Right lobe of liver (tissue), 6 donors: ENCODE data around the gene OST4. TPM values are rescaled to one million over a fixed set of nuclear protein-coding genes. Genes with fewer than 3 reads are reported as not detected.

Experiments
- ATAC-seq, 4 donors: fragments of 200-7000 bp; cut with Tn5 transposase; one replicate each; pipeline ENCODE4 v1.9.1; 2020; ENCODE audit warnings: mild to moderate bottlenecking in 4 of 4, moderate library complexity in 4 of 4
- DNase-seq, 3 donors: peaks; one replicate each; pipeline ENCODE4 v3.0.0-alpha.2; 2020
- H3K27ac ChIP-seq, 3 donors: fragments of 200-600 bp; one replicate each; pipeline ENCODE4 v1.8.0; 2022
- H3K27me3 ChIP-seq, 2 donors: fragments of 200-600 bp; one replicate each; pipeline ENCODE4 v1.8.0; 2022
- H3K36me3 ChIP-seq, 4 donors: fragments of 200-600 bp; sonication (generic) in 1 of 4; one replicate each; pipeline versions ENCODE4 v1.5.1 to v1.8.0; 2017 to 2022; ENCODE audit warnings: control low read depth in 1 of 4
- H3K4me1 ChIP-seq, 4 donors: fragments of 200-600 bp; sonication (generic) in 1 of 4; one replicate each; pipeline versions ENCODE4 v1.5.1 to v1.8.0; 2017 to 2022; ENCODE audit warnings: control low read depth in 1 of 4
- H3K4me3 ChIP-seq, 3 donors: fragments of 200-600 bp; one replicate each; pipeline ENCODE4 v1.8.0; 2022
- H3K9me3 ChIP-seq, 4 donors: fragments of 200-600 bp; sonication (generic) in 1 of 4; one replicate each; pipeline versions ENCODE4 v1.5.1 to v1.8.0; 2017 to 2022; ENCODE audit warnings: control low read depth in 1 of 4
- POLR2A ChIP-seq: fragments of 450-650 bp; IDR thresholded peaks from one replicate; pipeline ENCODE4 v1.6.1; 2017; ENCODE audit warnings: antibody characterized with exemption, mild to moderate bottlenecking
- WGBS: methylation state at CpG from one replicate; pipeline ENCODE4 v1.1.6; 2018; ENCODE audit warnings: low coverage, low lambda C conversion rate; ENCODE audit not compliant: insufficient coverage; ENCODE audit errors: missing lambda C conversion rate; 5-methylcytosine and 5-hydroxymethylcytosine counted together
- intact Hi-C, 2 donors: fragments of 100-400 bp; cut with DNase I; formaldehyde crosslinking; loops; one replicate each; pipeline versions ENCODE4 v1.11.2 to v1.14.1; 2022
- total RNA-seq, 6 experiments: library from RNA; depleted of rRNA in 2 of 6; stranded (reverse); fragments of >200 nt in 2 of 6; fragmentation: NEBNext Ultra II Directional in 3 of 6; extraction: Animal tissue kit (Norgen Biotek cat#: 25700) in 3 of 6; gene quantifications; one replicate each; pipeline versions ENCODE4 v1.1.0 to v1.2.4, GENCODE V29; 2016 to 2023
- TF ChIP-seq, protein P1 (sequence below), 4 donors: fragments of 200-600 bp in 3 of 4; fragments of 450-650 bp in 1 of 4; IDR thresholded peaks; one replicate each; pipeline versions ENCODE4 v1.5.1 to v1.8.0; 2016 to 2022; ENCODE audit warnings: antibody characterized with exemption in 4 of 4, mild to moderate bottlenecking in 2 of 4
- donor health status: DM: no; HTN: yes; CAD: no.
- donor health status: DM: no; HTN: no; CAD: no.
- donor health status: DM: no; HTN: no; CAD: no.
- donor health status: DM: no; HTN: yes; CAD: no.
- donor health status: DM: no; HTN: yes; CAD: no.

OST4 gene
- total RNA-seq, 6 experiments from 2014 or later: 144 to 182 (median 161) TPM

DNA sequence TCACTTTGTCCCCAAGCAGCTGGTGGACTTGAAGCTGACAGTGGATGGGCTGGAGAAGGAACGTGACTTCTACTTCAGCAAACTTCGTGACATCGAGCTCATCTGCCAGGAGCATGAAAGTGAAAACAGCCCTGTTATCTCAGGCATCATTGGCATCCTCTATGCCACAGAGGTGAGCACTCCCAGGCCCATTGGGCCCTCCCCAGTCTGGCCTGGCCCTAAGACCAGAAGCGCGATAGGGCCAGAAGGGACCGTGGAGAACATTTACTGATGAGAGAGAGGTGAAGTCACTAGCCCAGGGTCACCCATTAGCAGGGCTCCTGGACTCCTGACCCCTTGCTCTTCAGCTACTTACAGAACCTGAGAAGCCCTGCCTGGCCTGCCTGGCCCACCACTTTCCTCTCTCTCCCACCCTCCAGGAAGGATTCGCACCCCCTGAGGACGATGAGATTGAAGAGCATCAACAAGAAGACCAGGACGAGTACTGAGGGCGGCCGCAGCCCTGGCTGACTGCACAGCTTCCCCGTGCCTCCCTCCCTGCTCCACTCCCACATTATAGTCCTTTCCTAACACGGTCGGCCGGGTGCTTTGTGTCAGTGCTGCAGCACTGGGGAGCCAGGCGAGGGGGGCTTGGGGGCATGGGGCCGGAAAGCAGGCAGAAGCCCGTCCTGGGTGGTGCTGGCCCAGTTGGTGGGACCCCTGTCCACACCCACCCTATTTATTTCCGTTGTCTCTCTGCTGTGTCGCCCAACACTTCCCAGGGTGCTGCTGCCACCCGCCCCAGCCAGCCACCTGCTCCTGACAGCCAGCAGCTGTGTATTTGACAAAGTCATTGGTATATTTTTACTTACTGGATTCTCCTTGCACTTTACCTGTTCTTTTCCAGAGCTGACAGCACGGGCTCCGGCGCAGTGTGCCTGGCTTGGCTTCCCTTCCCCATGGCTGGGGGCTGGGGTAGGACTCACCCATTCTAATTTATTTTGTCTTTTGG is 45.3 kb downstream of the OST4 start:
- Histone ChIP-seq H3K4me3 (no peak overlapping the region), H3K36me3 (peaks cover 0 to 25% (median 9%) of the 10 kb centered on the region in 4 donors), H3K27me3 (no peaks in the 10 kb centered on the region), H3K27ac (no peak overlapping the region), H3K9me3 (no peaks in the 10 kb centered on the region), H3K4me1 (peaks cover 0 to 7% (median 4%) of the 10 kb centered on the region in 4 donors)
- WGBS: 91% methylated on average over 10 of the region's 24 CpGs
- intact Hi-C loops: loop anchor here in 1 of 2 donors (10.0 kb wide), 2 partner anchors 59 to 181 kb away; partner anchors contain the start of genes DPYSL5 and KHK
- ATAC-seq: no peak
- no peak for TF ChIP-seq POLR2A
- TF ChIP-seq, protein P1, sequence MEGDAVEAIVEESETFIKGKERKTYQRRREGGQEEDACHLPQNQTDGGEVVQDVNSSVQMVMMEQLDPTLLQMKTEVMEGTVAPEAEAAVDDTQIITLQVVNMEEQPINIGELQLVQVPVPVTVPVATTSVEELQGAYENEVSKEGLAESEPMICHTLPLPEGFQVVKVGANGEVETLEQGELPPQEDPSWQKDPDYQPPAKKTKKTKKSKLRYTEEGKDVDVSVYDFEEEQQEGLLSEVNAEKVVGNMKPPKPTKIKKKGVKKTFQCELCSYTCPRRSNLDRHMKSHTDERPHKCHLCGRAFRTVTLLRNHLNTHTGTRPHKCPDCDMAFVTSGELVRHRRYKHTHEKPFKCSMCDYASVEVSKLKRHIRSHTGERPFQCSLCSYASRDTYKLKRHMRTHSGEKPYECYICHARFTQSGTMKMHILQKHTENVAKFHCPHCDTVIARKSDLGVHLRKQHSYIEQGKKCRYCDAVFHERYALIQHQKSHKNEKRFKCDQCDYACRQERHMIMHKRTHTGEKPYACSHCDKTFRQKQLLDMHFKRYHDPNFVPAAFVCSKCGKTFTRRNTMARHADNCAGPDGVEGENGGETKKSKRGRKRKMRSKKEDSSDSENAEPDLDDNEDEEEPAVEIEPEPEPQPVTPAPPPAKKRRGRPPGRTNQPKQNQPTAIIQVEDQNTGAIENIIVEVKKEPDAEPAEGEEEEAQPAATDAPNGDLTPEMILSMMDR (IDR thresholded peaks at IDR 0.05): no peak
- no peak for DNase-seq

DNA sequence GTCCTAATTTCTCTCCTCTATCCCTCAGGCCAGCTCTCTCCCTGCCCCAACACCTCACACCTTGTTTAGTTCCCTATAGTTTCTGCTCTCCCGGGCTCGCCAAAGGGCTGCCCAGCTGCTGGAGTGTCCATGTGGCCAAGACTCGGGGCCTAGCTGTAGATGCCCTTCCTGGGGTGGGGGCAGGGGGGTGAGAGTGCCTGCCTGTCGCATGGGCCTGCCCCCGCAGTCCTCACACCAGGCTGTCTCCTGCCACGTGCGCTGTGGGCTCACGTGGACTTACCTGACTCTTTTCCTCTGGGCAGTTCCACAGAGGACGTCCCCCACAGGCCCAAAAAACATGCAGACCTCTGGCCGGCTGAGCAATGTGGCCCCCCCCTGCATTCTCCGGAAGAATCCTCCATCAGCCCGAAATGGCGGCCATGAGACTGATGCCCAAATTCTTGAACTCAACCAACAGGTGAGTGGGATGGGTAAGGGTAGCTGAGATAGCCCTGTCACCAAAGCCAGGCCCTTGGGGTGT is 46.1 kb downstream of the OST4 start:
- DNase-seq: no peak
- no peak overlapping the region for H3K4me3 ChIP-seq
- H3K9me3 ChIP-seq: no peaks in the 10 kb centered on the region
- no peak for ATAC-seq
- no peak for TF ChIP-seq POLR2A
- TF ChIP-seq, protein P1 (IDR thresholded peaks at IDR 0.05): no peak
- no peaks in the 10 kb centered on the region for H3K27me3 ChIP-seq
- H3K36me3 ChIP-seq: peaks cover 0 to 25% (median 9%) of the 10 kb centered on the region in 4 donors
- no peak overlapping the region for H3K27ac ChIP-seq
- WGBS: 72% methylated on average over 3 of the region's 13 CpGs
- intact Hi-C loops: loop anchor here in 1 of 2 donors (10.0 kb wide), 2 partner anchors 59 to 181 kb away; partner anchors contain the start of genes DPYSL5 and KHK
- peaks cover 0 to 16% (median 11%) of the 10 kb centered on the region in 4 donors for H3K4me1 ChIP-seq

DNA sequence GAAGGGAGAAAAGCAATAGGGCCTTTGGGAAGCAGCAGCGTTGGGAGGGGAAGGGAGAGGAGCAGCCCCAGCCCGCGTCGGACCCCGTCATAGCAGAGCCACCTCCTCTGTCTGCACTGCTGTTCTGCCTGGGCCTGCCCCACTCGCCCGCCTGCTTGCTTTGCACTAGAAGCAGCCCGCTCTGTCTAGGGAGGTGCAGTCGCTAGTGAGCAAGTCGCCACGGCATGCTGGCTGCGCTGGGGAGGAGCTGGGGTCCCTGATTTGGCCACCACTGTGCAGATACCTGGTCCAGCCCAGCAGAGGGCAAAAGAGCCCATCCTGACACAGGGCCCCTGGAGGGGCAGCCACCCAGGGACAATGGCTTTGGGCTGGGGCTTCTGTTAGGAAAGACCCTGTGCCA is 46.6 kb downstream of the OST4 start:
- TF ChIP-seq, protein P1 (IDR thresholded peaks at IDR 0.05): peak in 1 of 4 donors; percentile 9
- TF ChIP-seq POLR2A: no peak
- Histone ChIP-seq H3K27me3 (no peaks in the 10 kb centered on the region), H3K27ac (no peak overlapping the region), H3K4me3 (no peak overlapping the region), H3K36me3 (peaks cover 0 to 25% (median 9%) of the 10 kb centered on the region in 4 donors), H3K4me1 (peaks cover 0 to 21% (median 14%) of the 10 kb centered on the region in 4 donors), H3K9me3 (no peaks in the 10 kb centered on the region)
- no peak for DNase-seq
- no peak for ATAC-seq
- intact Hi-C loops: loop anchor here in 1 of 2 donors (10.0 kb wide), 2 partner anchors 60 to 180 kb away; partner anchors contain the start of genes DPYSL5 and KHK
- WGBS: 100% methylated on average over 5 of the region's 12 CpGs

DNA sequence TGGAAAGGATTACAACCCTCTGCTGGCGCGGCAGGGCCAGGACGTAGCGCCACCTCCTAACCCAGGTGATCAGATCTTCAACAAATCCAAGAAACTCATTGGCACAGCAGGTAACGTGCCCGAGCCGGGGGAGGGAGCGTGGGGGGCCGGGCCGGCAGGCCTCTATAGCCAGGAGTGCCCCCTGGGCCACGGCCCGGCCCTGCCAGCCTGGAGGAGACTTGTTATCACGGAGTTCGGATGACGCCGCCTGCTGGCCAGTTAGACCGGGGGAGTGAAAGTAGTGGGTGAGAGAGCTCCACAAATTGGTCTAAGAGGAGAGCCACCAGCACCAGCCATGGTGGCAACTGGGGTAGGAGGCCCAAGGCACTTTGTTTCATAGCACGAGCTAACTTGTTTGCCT is 47.3 kb downstream of the OST4 start:
- Histone ChIP-seq H3K36me3 (peaks cover 0 to 25% (median 9%) of the 10 kb centered on the region in 4 donors), H3K4me1 (peaks cover 0 to 26% (median 16%) of the 10 kb centered on the region in 4 donors), H3K27me3 (no peaks in the 10 kb centered on the region), H3K9me3 (no peaks in the 10 kb centered on the region), H3K27ac (no peak overlapping the region), H3K4me3 (no peak overlapping the region)
- DNase-seq (no peak), ATAC-seq (no peak)
- 100% methylated on average over 4 of the region's 18 CpGs for WGBS
- intact Hi-C loops: loop anchor here in 1 of 2 donors (10.0 kb wide), 2 partner anchors 61 to 179 kb away; partner anchors contain the start of genes DPYSL5 and KHK
- TF ChIP-seq POLR2A: no peak
- TF ChIP-seq, protein P1 (IDR thresholded peaks at IDR 0.05): no peak
